Breast epithelium (tissue), 3 donors: ENCODE data around the gene ABCF3.

ENCODE experiments used
- CTCF ChIP-seq, 3 donors: fragments of 450-650 bp; IDR thresholded peaks; one replicate each; pipeline ENCODE4 v1.5.1; 2016 to 2017; ENCODE audit warnings: antibody characterized with exemption in 3 of 3, mild to moderate bottlenecking in 3 of 3, moderate library complexity in 3 of 3
- POLR2A ChIP-seq: fragments of 450-650 bp; IDR thresholded peaks from one replicate; pipeline ENCODE4 v1.6.1; 2016; ENCODE audit warnings: antibody characterized with exemption, mild to moderate bottlenecking, moderate library complexity

- TF ChIP-seq CTCF (IDR thresholded peaks at IDR 0.05) (no peak), POLR2A (peak; percentile 71)
Measured at GRCh38 chr3:184174646-184175492, 11.1 kb upstream of the ABCF3 start, which contains the start of gene AP2M1.
